HFFc6 (cell line): Measurements from ENCODE around the gene FARP1. TPM values are rescaled to one million over a fixed set of nuclear protein-coding genes. Genes with fewer than 3 reads are reported as not detected.

Experiments used
- DNase-seq: peaks from one replicate; pipeline ENCODE4 v3.0.0-alpha.2; 2018
- H3K27ac Mint-ChIP-seq: 2 replicates; pipeline ENCODE4 v1.8.0; 2020; ENCODE audit warnings: mild to moderate bottlenecking, mixed read lengths
- H3K27me3 Mint-ChIP-seq: 2 replicates; pipeline ENCODE4 v1.8.0; 2021; ENCODE audit warnings: mild to moderate bottlenecking, moderate library complexity, mixed read lengths; ENCODE audit not compliant: insufficient read depth
- H3K36me3 Mint-ChIP-seq: 2 replicates; pipeline ENCODE4 v1.8.0; 2021; ENCODE audit warnings: low read depth, mixed read lengths
- H3K4me1 Mint-ChIP-seq: 2 replicates; pipeline ENCODE4 v1.8.0; 2020; ENCODE audit warnings: low read depth, mixed read lengths
- H3K4me3 Mint-ChIP-seq: 2 replicates; pipeline ENCODE4 v1.8.0; 2020; ENCODE audit warnings: mild to moderate bottlenecking, moderate library complexity, mixed read lengths
- H3K9me3 Mint-ChIP-seq: 2 replicates; pipeline ENCODE4 v1.8.0; 2020; ENCODE audit warnings: mild to moderate bottlenecking, mixed read lengths
- total RNA-seq, 6 experiments: library from RNA; stranded (reverse); fragmentation: NEBNext Ultra II Directional; extraction: Animal tissue kit (Norgen Biotek cat#: 25700); gene quantifications; 2 replicates in 1 of 6; 3 replicates in 5 of 6; pipeline ENCODE4 v1.2.3, GENCODE V29; 2021
- TF ChIP-seq, protein P1 (sequence below): fragments of 200-600 bp; sonication (generic); IDR thresholded peaks from 2 replicates; pipeline ENCODE4 v1.5.0; 2021; ENCODE audit warnings: antibody characterized with exemption, mild to moderate bottlenecking

Gene FARP1
- total RNA-seq, 6 experiments from 2014 or later: 140 to 181 (median 150) TPM

DNA sequence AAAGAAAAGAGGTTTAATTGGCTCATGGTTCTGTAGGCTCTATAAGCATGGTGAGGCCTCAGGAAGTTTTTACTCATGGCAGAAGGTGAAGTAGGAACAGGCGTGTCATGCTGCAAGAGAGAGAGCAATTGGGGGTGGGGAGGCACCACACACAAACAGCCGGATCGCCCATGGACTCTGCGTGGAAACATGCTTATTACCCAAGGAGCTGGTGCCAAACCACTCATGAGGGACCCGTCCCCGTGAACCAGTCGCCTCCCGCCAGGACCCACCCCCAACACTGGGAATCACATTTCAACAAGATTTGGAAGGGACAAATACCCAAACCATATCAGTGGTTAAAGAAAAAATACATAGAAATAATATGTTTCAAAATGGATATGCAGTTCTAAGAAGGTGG lies 208.7 kb downstream of the FARP1 start:
- TF ChIP-seq, protein P1, sequence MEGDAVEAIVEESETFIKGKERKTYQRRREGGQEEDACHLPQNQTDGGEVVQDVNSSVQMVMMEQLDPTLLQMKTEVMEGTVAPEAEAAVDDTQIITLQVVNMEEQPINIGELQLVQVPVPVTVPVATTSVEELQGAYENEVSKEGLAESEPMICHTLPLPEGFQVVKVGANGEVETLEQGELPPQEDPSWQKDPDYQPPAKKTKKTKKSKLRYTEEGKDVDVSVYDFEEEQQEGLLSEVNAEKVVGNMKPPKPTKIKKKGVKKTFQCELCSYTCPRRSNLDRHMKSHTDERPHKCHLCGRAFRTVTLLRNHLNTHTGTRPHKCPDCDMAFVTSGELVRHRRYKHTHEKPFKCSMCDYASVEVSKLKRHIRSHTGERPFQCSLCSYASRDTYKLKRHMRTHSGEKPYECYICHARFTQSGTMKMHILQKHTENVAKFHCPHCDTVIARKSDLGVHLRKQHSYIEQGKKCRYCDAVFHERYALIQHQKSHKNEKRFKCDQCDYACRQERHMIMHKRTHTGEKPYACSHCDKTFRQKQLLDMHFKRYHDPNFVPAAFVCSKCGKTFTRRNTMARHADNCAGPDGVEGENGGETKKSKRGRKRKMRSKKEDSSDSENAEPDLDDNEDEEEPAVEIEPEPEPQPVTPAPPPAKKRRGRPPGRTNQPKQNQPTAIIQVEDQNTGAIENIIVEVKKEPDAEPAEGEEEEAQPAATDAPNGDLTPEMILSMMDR: no peak
- no peak overlapping the region; the same call in 1 of the 2 replicates for H3K4me3 Mint-ChIP-seq
- DNase-seq: no peak
- H3K4me1 Mint-ChIP-seq: peaks cover 26% of the 10 kb centered on the region
- H3K9me3 Mint-ChIP-seq: no peaks in the 10 kb centered on the region
- H3K36me3 Mint-ChIP-seq: peaks cover 17% of the 10 kb centered on the region
- H3K27ac Mint-ChIP-seq: no peak overlapping the region
- peaks cover 5% of the 10 kb centered on the region; the same call in 1 of the 2 replicates for H3K27me3 Mint-ChIP-seq

DNA sequence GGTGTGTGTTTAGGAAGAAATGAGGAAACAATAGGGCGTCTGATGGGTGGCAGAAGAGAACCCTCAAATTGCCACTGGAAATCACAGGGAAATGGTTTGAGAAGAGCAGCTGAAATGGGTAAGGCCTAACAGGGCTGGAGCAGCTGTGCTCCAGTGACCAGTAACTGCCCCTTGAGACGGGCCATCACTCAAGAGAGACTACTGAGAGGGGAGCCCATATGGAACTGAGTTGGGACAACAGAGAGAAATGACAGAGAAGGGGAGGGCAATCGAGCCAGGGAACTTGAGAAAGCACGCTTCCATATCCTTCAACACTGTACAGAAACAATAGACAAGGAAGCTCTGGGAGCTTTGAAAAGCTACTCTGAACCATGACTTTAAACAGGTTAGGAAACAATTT lies 209.3 kb downstream of the FARP1 start:
- peak overlapping the region; percentile 27; the same call in 1 of the 2 replicates for H3K27ac Mint-ChIP-seq

DNA sequence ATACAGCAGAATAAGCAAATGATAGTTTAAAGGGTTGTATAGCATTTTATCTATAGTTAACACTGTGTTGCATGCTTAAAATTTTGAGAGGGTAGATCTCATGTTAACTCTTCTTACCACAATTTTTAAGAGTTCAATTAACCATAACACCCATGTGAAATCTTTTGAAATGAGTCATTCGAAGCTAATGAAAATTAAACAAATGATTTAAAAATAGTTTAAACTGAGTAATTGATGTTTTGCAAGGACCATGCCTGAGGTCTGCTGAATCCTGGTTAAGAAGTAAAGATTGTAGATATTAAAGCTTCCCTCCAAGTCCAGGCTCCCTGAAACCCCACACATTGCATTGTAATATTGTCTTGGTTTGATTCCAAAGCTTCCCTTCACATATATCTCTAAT lies 210.9 kb downstream of the FARP1 start:
- Mint-ChIP-seq H3K27ac (no peak overlapping the region), H3K4me1 (peaks cover 26% of the 10 kb centered on the region), H3K27me3 (peaks cover 3% of the 10 kb centered on the region), H3K4me3 (no peak overlapping the region), H3K36me3 (peaks cover 6% of the 10 kb centered on the region), H3K9me3 (no peaks in the 10 kb centered on the region)
- DNase-seq: no peak
- TF ChIP-seq, protein P1: no peak

More for the DNA sequence above, 209.3 kb downstream of the FARP1 start:
- Mint-ChIP-seq H3K36me3 (peaks cover 12% of the 10 kb centered on the region), H3K9me3 (no peaks in the 10 kb centered on the region), H3K4me1 (peaks cover 26% of the 10 kb centered on the region), H3K4me3 (no peak overlapping the region), H3K27me3 (peaks cover 5% of the 10 kb centered on the region; the same call in 1 of the 2 replicates)
- no peak for DNase-seq
- TF ChIP-seq, protein P1: no peak

DNA sequence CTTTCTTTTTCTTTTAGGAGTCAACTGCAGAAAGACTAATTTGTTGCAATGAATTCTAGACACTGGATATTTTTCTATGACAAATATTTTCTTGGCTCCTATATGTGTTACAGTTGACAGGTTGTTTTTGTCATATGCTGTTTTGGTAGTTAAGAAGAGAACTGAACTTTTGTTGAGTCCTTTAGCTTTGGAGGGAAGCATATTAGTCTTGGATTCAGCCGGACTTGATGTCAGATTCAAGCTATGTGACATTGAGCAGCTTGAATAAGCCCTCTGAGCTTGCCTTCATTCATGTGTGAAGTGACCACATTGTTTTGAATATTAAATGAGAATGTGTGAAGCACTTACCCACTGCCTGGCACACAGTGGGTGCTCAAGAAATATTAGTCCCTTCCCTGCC lies 216.0 kb downstream of the FARP1 start:
- Mint-ChIP-seq H3K9me3 (no peaks in the 10 kb centered on the region), H3K4me3 (no peak overlapping the region), H3K4me1 (peaks cover 9% of the 10 kb centered on the region), H3K36me3 (peaks cover 5% of the 10 kb centered on the region), H3K27me3 (peaks cover 4% of the 10 kb centered on the region), H3K27ac (no peak overlapping the region)
- TF ChIP-seq, protein P1: no peak
- DNase-seq: no peak

DNA sequence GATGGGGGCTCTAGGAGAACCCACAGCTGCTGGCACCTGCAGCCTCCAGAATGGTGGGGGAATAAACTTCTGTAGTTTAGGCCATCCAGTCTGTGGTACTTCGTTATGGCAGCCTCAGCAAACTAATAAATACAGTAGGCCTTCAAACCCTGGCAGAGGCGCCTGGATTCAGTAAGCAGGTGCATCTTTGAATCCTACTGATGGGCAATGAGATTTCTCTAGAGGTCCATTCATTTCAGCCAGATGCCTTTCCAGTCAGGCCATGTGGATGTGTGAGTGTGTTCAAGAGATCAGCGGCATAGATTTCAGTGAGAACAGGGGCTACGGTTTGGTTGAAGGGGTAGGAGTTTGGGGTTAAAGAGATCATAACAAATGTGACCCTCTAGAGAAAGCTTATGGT lies 217.7 kb downstream of the FARP1 start:
- TF ChIP-seq, protein P1: no peak
- Mint-ChIP-seq H3K9me3 (no peaks in the 10 kb centered on the region), H3K4me1 (0 out of 2 replicates have a peak, but pooled peaks cover 3% of the 10 kb centered on the region), H3K27ac (no peak overlapping the region; the same call in 1 of the 2 replicates), H3K27me3 (peaks cover 4% of the 10 kb centered on the region), H3K4me3 (no peak overlapping the region), H3K36me3 (peaks cover 5% of the 10 kb centered on the region)
- no peak for DNase-seq

DNA sequence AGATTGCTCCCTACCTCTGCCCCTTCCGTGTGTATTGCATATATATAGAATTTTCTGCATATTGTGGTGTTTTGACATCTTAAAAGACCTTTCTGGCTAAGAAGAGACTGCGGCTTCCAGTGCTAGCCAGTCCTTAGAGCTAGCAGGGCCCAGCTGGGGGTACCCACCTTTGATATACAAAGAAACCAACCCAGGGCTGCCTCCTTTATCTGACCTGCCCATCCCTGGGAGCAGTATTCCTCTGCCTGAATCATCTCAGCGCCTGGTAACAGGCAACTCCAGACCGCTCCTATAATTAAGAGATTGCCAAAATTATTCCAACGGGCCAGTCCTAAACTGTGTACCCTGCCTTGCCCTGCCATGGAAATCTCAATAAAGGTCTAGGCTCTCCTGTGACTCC lies 220.4 kb downstream of the FARP1 start:
- H3K27me3 Mint-ChIP-seq: peaks cover 4% of the 10 kb centered on the region

More for the DNA sequence above, 220.4 kb downstream of the FARP1 start:
- Mint-ChIP-seq H3K4me3 (no peak overlapping the region), H3K36me3 (peaks cover 16% of the 10 kb centered on the region), H3K27ac (no peak overlapping the region), H3K9me3 (no peaks in the 10 kb centered on the region), H3K4me1 (peaks cover 14% of the 10 kb centered on the region)
- TF ChIP-seq, protein P1: no peak
- no peak for DNase-seq
